Loucy (cell line): Measurements from ENCODE around the gene VRK2.

Experiments
- H2AFZ ChIP-seq: fragments of 200-600 bp; sonication (generic); 2 replicates; pipeline ENCODE4 v1.6.0; 2016; ENCODE audit warnings: antibody characterized with exemption, mild to moderate bottlenecking, low read length, moderate library complexity
- H3F3A ChIP-seq: fragments of 200-600 bp; 2 replicates; pipeline ENCODE4 v1.6.0; 2016; ENCODE audit warnings: antibody characterized with exemption, low read depth, mild to moderate bottlenecking
- H3K27me3 ChIP-seq: fragments of 200-600 bp; sonication (generic); 2 replicates; pipeline ENCODE4 v1.6.1; 2014; ENCODE audit warnings: low read length, mild to moderate bottlenecking; ENCODE audit not compliant: insufficient read depth, poor library complexity, severe bottlenecking
- H3K36me3 ChIP-seq: fragments of 200-600 bp; sonication (generic); 2 replicates; pipeline ENCODE4 v1.6.1; 2016; ENCODE audit warnings: low read length; ENCODE audit not compliant: insufficient read depth
- H3K4me1 ChIP-seq: fragments of 200-600 bp; sonication (generic); 2 replicates; pipeline ENCODE4 v1.5.1; 2014; ENCODE audit warnings: low read length, mild to moderate bottlenecking; ENCODE audit not compliant: insufficient read depth, poor library complexity, severe bottlenecking
- H3K4me2 ChIP-seq: fragments of 200-600 bp; sonication (generic); 2 replicates; pipeline ENCODE4 v1.6.0; 2014; ENCODE audit warnings: antibody characterized with exemption, low read length, low read depth, mild to moderate bottlenecking; ENCODE audit not compliant: poor library complexity, severe bottlenecking
- H3K4me3 ChIP-seq: fragments of 200-600 bp; sonication (generic); 2 replicates; pipeline ENCODE4 v1.5.1; 2014; ENCODE audit warnings: low read length, mild to moderate bottlenecking, mixed read lengths; ENCODE audit not compliant: poor library complexity, severe bottlenecking
- H3K79me2 ChIP-seq: fragments of 200-600 bp; sonication (generic); 2 replicates; pipeline ENCODE4 v1.6.1; 2014; ENCODE audit warnings: low read length; ENCODE audit not compliant: insufficient read depth
- H3K9ac ChIP-seq: fragments of 200-600 bp; sonication (generic); 2 replicates; pipeline ENCODE4 v1.6.0; 2014; ENCODE audit warnings: mild to moderate bottlenecking, low read depth, low read length, moderate library complexity; ENCODE audit not compliant: poor library complexity, severe bottlenecking
- H3K9me2 ChIP-seq: fragments of 200-600 bp; sonication (generic); replicated peaks from 2 replicates; pipeline ENCODE4 v1.6.1; 2016; ENCODE audit warnings: low read depth, low read length, mixed read lengths
- H3K9me3 ChIP-seq: fragments of 200-600 bp; sonication (generic); 2 replicates; pipeline ENCODE4 v1.6.1; 2014; ENCODE audit warnings: mild to moderate bottlenecking, antibody characterized with exemption, low read length, low read depth; ENCODE audit not compliant: insufficient read depth
- H4K20me1 ChIP-seq: fragments of 200-600 bp; sonication (generic); 2 replicates; pipeline ENCODE4 v1.6.0; 2014; ENCODE audit warnings: antibody characterized with exemption, low read length, mild to moderate bottlenecking; ENCODE audit not compliant: insufficient read depth, poor library complexity, severe bottlenecking
- CTCF ChIP-seq: fragments of 200-600 bp; sonication (generic); conservative IDR thresholded peaks from 2 replicates; pipeline ENCODE4 v1.5.1; 2014; ENCODE audit warnings: mild to moderate bottlenecking, antibody characterized with exemption, low read length
- EZH2phosphoT487 ChIP-seq: fragments of 200-600 bp; IDR thresholded peaks from 2 replicates; pipeline ENCODE4 v1.6.1; 2018; ENCODE audit warnings: antibody characterized with exemption, mild to moderate bottlenecking, moderate library complexity, borderline replicate concordance

VRK2 gene

GRCh38 chr2:58099096-58099769 is 52.6 kb downstream of the VRK2 start:
- no peak overlapping the region for H3K4me2 ChIP-seq
- no peaks in the 10 kb centered on the region for H3K27me3 ChIP-seq
- H3K9ac ChIP-seq, result no peak overlapping the region
- H3K4me3 ChIP-seq, result no peak overlapping the region
- H3F3A ChIP-seq, result no peaks in the 10 kb centered on the region
- H4K20me1 ChIP-seq, result no peaks in the 10 kb centered on the region
- H3K9me2 ChIP-seq, result no peaks in the 10 kb centered on the region
- no peaks in the 10 kb centered on the region for H3K36me3 ChIP-seq
- H3K9me3 ChIP-seq, result peaks cover 8% of the 10 kb centered on the region; the same call in 1 of the 2 replicates
- no peaks in the 10 kb centered on the region for H3K4me1 ChIP-seq
- H2AFZ ChIP-seq, result no peak overlapping the region
- H3K79me2 ChIP-seq, result no peaks in the 10 kb centered on the region
- TF ChIP-seq CTCF (no peak), EZH2phosphoT487 (no peak)

- Histone ChIP-seq H3K4me1 (no peaks in the 10 kb centered on the region), H3K9me3 (no peaks in the 10 kb centered on the region), H3K36me3 (no peaks in the 10 kb centered on the region), H2AFZ (no peak overlapping the region), H3K9ac (no peak overlapping the region), H3K4me3 (no peak overlapping the region), H3K9me2 (no peaks in the 10 kb centered on the region), H3K79me2 (no peaks in the 10 kb centered on the region), H3K4me2 (no peak overlapping the region), H3F3A (no peaks in the 10 kb centered on the region), H4K20me1 (no peaks in the 10 kb centered on the region), H3K27me3 (no peaks in the 10 kb centered on the region)
- no peak for TF ChIP-seq CTCF
- TF ChIP-seq EZH2phosphoT487, result no peak
These were observed 54.9 kb downstream of the VRK2 start for GRCh38 chr2:58101500-58101899.

- no peak overlapping the region for H2AFZ ChIP-seq
- H3F3A ChIP-seq, result no peaks in the 10 kb centered on the region
- no peaks in the 10 kb centered on the region for H3K4me1 ChIP-seq
- TF ChIP-seq CTCF, result no peak
- TF ChIP-seq EZH2phosphoT487, result no peak
- H3K4me2 ChIP-seq, result no peak overlapping the region
- H3K4me3 ChIP-seq, result no peak overlapping the region
- no peak overlapping the region for H3K9ac ChIP-seq
- no peaks in the 10 kb centered on the region for H3K27me3 ChIP-seq
- no peaks in the 10 kb centered on the region for H3K36me3 ChIP-seq
- H3K79me2 ChIP-seq, result no peaks in the 10 kb centered on the region
- H3K9me2 ChIP-seq, result no peaks in the 10 kb centered on the region
- no peaks in the 10 kb centered on the region for H4K20me1 ChIP-seq
- no peaks in the 10 kb centered on the region for H3K9me3 ChIP-seq
These were observed 60.3 kb downstream of the VRK2 start for GRCh38 chr2:58106896-58107295.
